HFFc6 (cell line): ENCODE data around the gene JAZF1. TPM values are rescaled to one million over a fixed set of nuclear protein-coding genes. Genes with fewer than 3 reads are reported as not detected.

Source experiments
- DNase-seq: peaks from one replicate; pipeline ENCODE4 v3.0.0-alpha.2; 2018
- H3K27ac Mint-ChIP-seq: 2 replicates; pipeline ENCODE4 v1.8.0; 2020; ENCODE audit warnings: mild to moderate bottlenecking, mixed read lengths
- H3K27me3 Mint-ChIP-seq: 2 replicates; pipeline ENCODE4 v1.8.0; 2021; ENCODE audit warnings: mild to moderate bottlenecking, moderate library complexity, mixed read lengths; ENCODE audit not compliant: insufficient read depth
- H3K36me3 Mint-ChIP-seq: 2 replicates; pipeline ENCODE4 v1.8.0; 2021; ENCODE audit warnings: low read depth, mixed read lengths
- H3K4me1 Mint-ChIP-seq: 2 replicates; pipeline ENCODE4 v1.8.0; 2020; ENCODE audit warnings: low read depth, mixed read lengths
- H3K4me3 Mint-ChIP-seq: 2 replicates; pipeline ENCODE4 v1.8.0; 2020; ENCODE audit warnings: mild to moderate bottlenecking, moderate library complexity, mixed read lengths
- H3K9me3 Mint-ChIP-seq: 2 replicates; pipeline ENCODE4 v1.8.0; 2020; ENCODE audit warnings: mild to moderate bottlenecking, mixed read lengths
- CTCF ChIP-seq: fragments of 200-600 bp; sonication (generic); IDR thresholded peaks from 2 replicates; pipeline ENCODE4 v1.5.0; 2021; ENCODE audit warnings: antibody characterized with exemption, mild to moderate bottlenecking
- total RNA-seq, 6 experiments: library from RNA; stranded (reverse); fragmentation: NEBNext Ultra II Directional; extraction: Animal tissue kit (Norgen Biotek cat#: 25700); gene quantifications; 2 replicates in 1 of 6; 3 replicates in 5 of 6; pipeline ENCODE4 v1.2.3, GENCODE V29; 2021

The JAZF1 gene
- total RNA-seq, 6 experiments from 2014 or later: 17.5 to 26.3 (median 21.4) TPM

- no peak for TF ChIP-seq CTCF
- H3K4me1 Mint-ChIP-seq: peaks cover 94% of the 10 kb centered on the region
- no peaks in the 10 kb centered on the region for H3K27me3 Mint-ChIP-seq
- peak overlapping the region; percentile 87 for H3K27ac Mint-ChIP-seq
- H3K9me3 Mint-ChIP-seq: no peaks in the 10 kb centered on the region
- H3K36me3 Mint-ChIP-seq: no peaks in the 10 kb centered on the region
- peak overlapping the region; percentile 70 for H3K4me3 Mint-ChIP-seq
- DNase-seq: no peak
These were observed 115.3 kb downstream of the JAZF1 start for GRCh38 chr7:28065308-28065707.

GRCh38 chr7:28064437-28064836 is 116.2 kb downstream of the JAZF1 start:
- H3K36me3 Mint-ChIP-seq: peaks cover 3% of the 10 kb centered on the region; the same call in 1 of the 2 replicates
- H3K27ac Mint-ChIP-seq: peak overlapping the region; percentile 87
- no peaks in the 10 kb centered on the region for H3K27me3 Mint-ChIP-seq
- peaks cover 91% of the 10 kb centered on the region for H3K4me1 Mint-ChIP-seq
- H3K4me3 Mint-ChIP-seq: peak overlapping the region; percentile 70; the same call in 1 of the 2 replicates
- TF ChIP-seq CTCF: no peak
- no peak for DNase-seq
- no peaks in the 10 kb centered on the region for H3K9me3 Mint-ChIP-seq

- Mint-ChIP-seq H3K36me3 (peaks cover 5% of the 10 kb centered on the region; the same call in 1 of the 2 replicates), H3K27ac (peak overlapping the region; percentile 96), H3K27me3 (peaks cover 1% of the 10 kb centered on the region; the same call in 1 of the 2 replicates), H3K9me3 (no peaks in the 10 kb centered on the region), H3K4me3 (peak overlapping the region; percentile 80), H3K4me1 (peaks cover 77% of the 10 kb centered on the region)
- DNase-seq: peak; percentile 68
- TF ChIP-seq CTCF: peak; percentile 85
These were observed 118.2 kb downstream of the JAZF1 start for GRCh38 chr7:28062197-28062991.

GRCh38 chr7:28061824-28062196 is 118.8 kb downstream of the JAZF1 start:
- H3K36me3 Mint-ChIP-seq: peaks cover 5% of the 10 kb centered on the region; the same call in 1 of the 2 replicates
- TF ChIP-seq CTCF: no peak
- DNase-seq: no peak
- no peaks in the 10 kb centered on the region for H3K9me3 Mint-ChIP-seq
- peaks cover 72% of the 10 kb centered on the region for H3K4me1 Mint-ChIP-seq
- H3K27me3 Mint-ChIP-seq: peaks cover 1% of the 10 kb centered on the region; the same call in 1 of the 2 replicates
- peak overlapping the region; percentile 96 for H3K27ac Mint-ChIP-seq
- peak overlapping the region; percentile 80 for H3K4me3 Mint-ChIP-seq

- Mint-ChIP-seq H3K27ac (peak overlapping the region; percentile 30; the same call in 1 of the 2 replicates), H3K9me3 (no peaks in the 10 kb centered on the region), H3K27me3 (peaks cover 1% of the 10 kb centered on the region), H3K4me3 (no peak overlapping the region), H3K36me3 (peaks cover 5% of the 10 kb centered on the region; the same call in 1 of the 2 replicates), H3K4me1 (peaks cover 74% of the 10 kb centered on the region)
- no peak for DNase-seq
- no peak for TF ChIP-seq CTCF
These were observed 120.1 kb downstream of the JAZF1 start for GRCh38 chr7:28060371-28060950.
